SU-DHL-6 (cell line): Measurements from ENCODE around the gene CYTH1.

Source experiments
- H2AFZ ChIP-seq: fragments of 200-600 bp; sonication (generic); 2 replicates; pipeline ENCODE4 v1.6.1; 2014; ENCODE audit warnings: low read depth, mild to moderate bottlenecking, moderate library complexity, mixed read lengths, antibody characterized with exemption, low read length; ENCODE audit not compliant: severe bottlenecking
- H3F3A ChIP-seq: fragments of 200-600 bp; shearing (Covaris generic); 2 replicates; pipeline ENCODE4 v1.6.0; 2016; ENCODE audit warnings: antibody characterized with exemption, mild to moderate bottlenecking; ENCODE audit not compliant: insufficient read depth
- H3K27ac ChIP-seq: fragments of 200-600 bp; sonication (generic); 2 replicates; pipeline ENCODE4 v1.5.1; 2016; ENCODE audit warnings: low read depth, mild to moderate bottlenecking, low read length, moderate library complexity, mixed read lengths
- H3K27me3 ChIP-seq: fragments of 200-600 bp; sonication (generic), shearing (Covaris generic); 2 replicates; pipeline ENCODE4 v1.6.0; 2014; ENCODE audit warnings: mild to moderate bottlenecking, low read length
- H3K36me3 ChIP-seq: fragments of 200-600 bp; sonication (generic); 2 replicates; pipeline ENCODE4 v1.6.1; 2014; ENCODE audit warnings: mild to moderate bottlenecking, low read length, mixed read lengths
- H3K4me2 ChIP-seq: fragments of 300-600, 200-600 bp; shearing (Covaris generic), sonication (generic); 2 replicates; pipeline ENCODE4 v1.6.0; 2014; ENCODE audit warnings: low read length, low read depth, mild to moderate bottlenecking; ENCODE audit not compliant: poor library complexity, severe bottlenecking
- H3K4me3 ChIP-seq: fragments of 200-600 bp; sonication (generic); 2 replicates; pipeline ENCODE4 v1.5.1; 2014; ENCODE audit warnings: antibody characterized with exemption, low read length, mild to moderate bottlenecking, mixed read lengths; ENCODE audit not compliant: insufficient read depth, poor library complexity, severe bottlenecking
- H3K79me2 ChIP-seq: fragments of 200-600 bp; sonication (generic); 2 replicates; pipeline ENCODE4 v1.6.1; 2014; ENCODE audit warnings: mild to moderate bottlenecking, low read length, moderate library complexity; ENCODE audit not compliant: insufficient read depth
- H3K9ac ChIP-seq: fragments of 200-600 bp; sonication (generic); 2 replicates; pipeline ENCODE4 v1.7.0; 2014; ENCODE audit warnings: mild to moderate bottlenecking, low read length
- H3K9me2 ChIP-seq: fragments of 200-600 bp; sonication (generic); replicated peaks from 2 replicates; pipeline ENCODE4 v1.6.1; 2014; ENCODE audit warnings: low read length; ENCODE audit not compliant: insufficient read depth
- H3K9me3 ChIP-seq: fragments of 200-600 bp; sonication (generic); 2 replicates; pipeline ENCODE4 v1.6.1; 2014; ENCODE audit warnings: low read length, mixed read lengths; ENCODE audit not compliant: insufficient read depth
- H4K20me1 ChIP-seq: fragments of 200-600 bp; sonication (generic); 2 replicates; pipeline ENCODE4 v1.6.1; 2014; ENCODE audit warnings: low read depth, mild to moderate bottlenecking, antibody characterized with exemption, low read length, moderate library complexity, mixed read lengths
- CTCF ChIP-seq: fragments of 200-600 bp; sonication (generic); IDR thresholded peaks from one replicate; pipeline ENCODE4 v1.5.1; 2017; ENCODE audit warnings: antibody characterized with exemption, mild to moderate bottlenecking, low read length, moderate library complexity; ENCODE audit not compliant: insufficient read depth, poor library complexity, severe bottlenecking
- EZH2phosphoT487 ChIP-seq: fragments of 200-600 bp; sonication (generic), shearing (Covaris generic); conservative IDR thresholded peaks from 2 replicates; pipeline ENCODE4 v1.6.1; 2018; ENCODE audit warnings: mild to moderate bottlenecking, antibody characterized with exemption, low read length, moderate library complexity, mixed read lengths

Gene CYTH1

GRCh38 chr17:78678222-78678557, 103.9 kb downstream of the CYTH1 start:
- TF ChIP-seq CTCF, result no peak
- TF ChIP-seq EZH2phosphoT487, result no peak
- H3K27me3 ChIP-seq, result no peaks in the 10 kb centered on the region
- no peaks in the 10 kb centered on the region for H3K9me2 ChIP-seq
- H3F3A ChIP-seq, result peaks cover 7% of the 10 kb centered on the region; the same call in 1 of the 2 replicates
- peaks cover 10% of the 10 kb centered on the region; the same call in 1 of the 2 replicates for H3K36me3 ChIP-seq
- no peak overlapping the region for H3K4me3 ChIP-seq
- H3K4me2 ChIP-seq, result no peak overlapping the region
- H3K27ac ChIP-seq, result no peak overlapping the region
- no peaks in the 10 kb centered on the region for H4K20me1 ChIP-seq
- H2AFZ ChIP-seq, result no peak overlapping the region
- H3K9me3 ChIP-seq, result no peaks in the 10 kb centered on the region
- H3K79me2 ChIP-seq, result no peaks in the 10 kb centered on the region
- H3K9ac ChIP-seq, result no peak overlapping the region

- no peaks in the 10 kb centered on the region for H4K20me1 ChIP-seq
- H2AFZ ChIP-seq, result no peak overlapping the region
- TF ChIP-seq EZH2phosphoT487, result no peak
- TF ChIP-seq CTCF, result no peak
- H3K9me2 ChIP-seq, result no peaks in the 10 kb centered on the region
- H3F3A ChIP-seq, result peaks cover 14% of the 10 kb centered on the region; the same call in 1 of the 2 replicates
- H3K4me2 ChIP-seq, result no peak overlapping the region
- H3K9me3 ChIP-seq, result no peaks in the 10 kb centered on the region
- H3K27me3 ChIP-seq, result no peaks in the 10 kb centered on the region
- no peak overlapping the region for H3K4me3 ChIP-seq
- H3K79me2 ChIP-seq, result no peaks in the 10 kb centered on the region
- H3K27ac ChIP-seq, result no peak overlapping the region
- H3K36me3 ChIP-seq, result peaks cover 10% of the 10 kb centered on the region; the same call in 1 of the 2 replicates
- H3K9ac ChIP-seq, result no peak overlapping the region
Observed at GRCh38 chr17:78677303-78678221, 104.5 kb downstream of the CYTH1 start.

GRCh38 chr17:78676412-78677302, 105.4 kb downstream of the CYTH1 start:
- Histone ChIP-seq H3K36me3 (peaks cover 10% of the 10 kb centered on the region; the same call in 1 of the 2 replicates), H2AFZ (no peak overlapping the region), H4K20me1 (no peaks in the 10 kb centered on the region), H3K9me2 (no peaks in the 10 kb centered on the region), H3K79me2 (no peaks in the 10 kb centered on the region), H3K27ac (no peak overlapping the region), H3K27me3 (no peaks in the 10 kb centered on the region), H3K4me3 (no peak overlapping the region), H3F3A (peaks cover 19% of the 10 kb centered on the region; the same call in 1 of the 2 replicates), H3K9me3 (no peaks in the 10 kb centered on the region), H3K4me2 (no peak overlapping the region), H3K9ac (no peak overlapping the region)
- no peak for TF ChIP-seq CTCF
- TF ChIP-seq EZH2phosphoT487, result no peak
